Parathyroid adenoma (tissue), 2 donors: ENCODE measurements around the gene ARHGEF5.

Source experiments
- H2AFZ ChIP-seq: fragments of 300-600 bp; sonication (generic); one replicate; pipeline ENCODE4 v1.7.0; 2017; ENCODE audit warnings: antibody characterized with exemption, mild to moderate bottlenecking
- H3K27ac ChIP-seq: fragments of 300-600 bp; sonication (generic); one replicate; pipeline ENCODE4 v1.7.0; 2017
- H3K27me3 ChIP-seq: fragments of 300-600 bp; sonication (generic); one replicate; pipeline ENCODE4 v1.7.0; 2017; ENCODE audit warnings: low read length; ENCODE audit not compliant: control insufficient read depth, insufficient read depth
- H3K36me3 ChIP-seq: fragments of 300-600 bp; sonication (generic); one replicate; pipeline ENCODE4 v1.7.0; 2017; ENCODE audit warnings: low read length; ENCODE audit not compliant: control insufficient read depth, insufficient read depth
- H3K4me1 ChIP-seq: fragments of 300-600 bp; sonication (generic); one replicate; pipeline ENCODE4 v1.7.0; 2017; ENCODE audit warnings: control low read depth
- H3K4me2 ChIP-seq: fragments of 300-600 bp; sonication (generic); one replicate; pipeline ENCODE4 v1.7.0; 2017; ENCODE audit warnings: low read length
- H3K4me3 ChIP-seq: fragments of 300-600 bp; sonication (generic); one replicate; pipeline ENCODE4 v1.7.0; 2017; ENCODE audit warnings: low read depth, low read length
- H3K79me2 ChIP-seq: fragments of 300-600 bp; sonication (generic); one replicate; pipeline ENCODE4 v1.7.0; 2017; ENCODE audit warnings: control low read depth
- H3K9ac ChIP-seq: fragments of 300-600 bp; sonication (generic); one replicate; pipeline ENCODE4 v1.7.0; 2017; ENCODE audit warnings: mild to moderate bottlenecking
- H3K9me3 ChIP-seq: fragments of 300-600 bp; sonication (generic); one replicate; pipeline ENCODE4 v1.7.0; 2017; ENCODE audit warnings: low read length; ENCODE audit not compliant: control insufficient read depth
- CTCF ChIP-seq: fragments of 300-600 bp; sonication (generic); IDR thresholded peaks from one replicate; pipeline ENCODE4 v1.7.0; 2017; ENCODE audit warnings: antibody characterized with exemption, mild to moderate bottlenecking
- donor health status: primary hyperparathyroidism.

The ARHGEF5 gene

GRCh38 chr7:144403649-144404061 is 48.5 kb downstream of the ARHGEF5 start, which contains the start of gene NOBOX:
Gene NOBOX, minus strand, starts transcription at chr7:144403693.
- Histone ChIP-seq H3K79me2 (no peaks in the 10 kb centered on the region), H3K4me3 (no peak within 1 kb of the TSS), H3K9ac (no peak within 1 kb of the TSS), H3K4me1 (no peaks in the 10 kb centered on the region), H3K4me2 (no peak within 1 kb of the TSS), H3K36me3 (no peaks in the 10 kb centered on the region), H3K9me3 (no peaks in the 10 kb centered on the region), H3K27ac (no peak within 1 kb of the TSS), H3K27me3 (no peaks in the 10 kb centered on the region), H2AFZ (no peak within 1 kb of the TSS)
- TF ChIP-seq CTCF: no peak

- no peak for TF ChIP-seq CTCF
- no peaks in the 10 kb centered on the region for H3K36me3 ChIP-seq
These were observed 49.7 kb downstream of the ARHGEF5 start for GRCh38 chr7:144404946-144405345.

GRCh38 chr7:144407266-144407931 is 52.2 kb downstream of the ARHGEF5 start:
- no peaks in the 10 kb centered on the region for H3K27me3 ChIP-seq
- TF ChIP-seq CTCF: no peak
- no peaks in the 10 kb centered on the region for H3K36me3 ChIP-seq
- no peaks in the 10 kb centered on the region for H3K79me2 ChIP-seq
- no peak overlapping the region for H3K4me3 ChIP-seq
- no peaks in the 10 kb centered on the region for H3K4me1 ChIP-seq
- no peaks in the 10 kb centered on the region for H3K9me3 ChIP-seq
- no peak overlapping the region for H3K4me2 ChIP-seq
- no peak overlapping the region for H2AFZ ChIP-seq
- H3K9ac ChIP-seq: no peak overlapping the region
- no peak overlapping the region for H3K27ac ChIP-seq

More at GRCh38 chr7:144404946-144405345, 49.7 kb downstream of the ARHGEF5 start:
- Histone ChIP-seq H2AFZ (no peak overlapping the region), H3K4me1 (no peaks in the 10 kb centered on the region), H3K9ac (no peak overlapping the region), H3K79me2 (no peaks in the 10 kb centered on the region), H3K9me3 (no peaks in the 10 kb centered on the region), H3K4me2 (no peak overlapping the region), H3K27me3 (no peaks in the 10 kb centered on the region), H3K4me3 (no peak overlapping the region), H3K27ac (no peak overlapping the region)

- no peak for TF ChIP-seq CTCF
- Histone ChIP-seq H3K27me3 (no peaks in the 10 kb centered on the region), H3K79me2 (no peaks in the 10 kb centered on the region), H3K36me3 (no peaks in the 10 kb centered on the region), H2AFZ (no peak overlapping the region), H3K4me2 (no peak overlapping the region), H3K9me3 (no peaks in the 10 kb centered on the region), H3K9ac (no peak overlapping the region), H3K27ac (no peak overlapping the region), H3K4me3 (no peak overlapping the region), H3K4me1 (no peaks in the 10 kb centered on the region)
These were observed 52.9 kb downstream of the ARHGEF5 start for GRCh38 chr7:144408121-144408520.

- Histone ChIP-seq H3K4me1 (no peaks in the 10 kb centered on the region), H2AFZ (no peak overlapping the region), H3K36me3 (no peaks in the 10 kb centered on the region), H3K27me3 (no peaks in the 10 kb centered on the region), H3K4me3 (no peak overlapping the region), H3K9ac (no peak overlapping the region), H3K79me2 (no peaks in the 10 kb centered on the region), H3K27ac (no peak overlapping the region), H3K9me3 (no peaks in the 10 kb centered on the region), H3K4me2 (no peak overlapping the region)
- no peak for TF ChIP-seq CTCF
These were observed 55.2 kb downstream of the ARHGEF5 start for GRCh38 chr7:144410441-144410840.
